Measurements from ENCODE around the gene ARHGEF4.

ARHGEF4 gene

GRCh38 chr2:130834091-130834930 is 2.4 kb upstream of the ARHGEF4 start:
- DNase-seq (ENCODE audit: low read depth) = no peak

GRCh38 chr2:130834931-130835765 is 1.6 kb upstream of the ARHGEF4 start:
- DNase-seq (ENCODE audit: low read depth) = no peak

GRCh38 chr2:130835766-130836015 is 1.0 kb upstream of the ARHGEF4 start:
- no peak for DNase-seq (ENCODE audit: low read depth)

GRCh38 chr2:130837175-130837810 is 579 bp downstream of the ARHGEF4 start:
- DNase-seq (ENCODE audit: low read depth) = no peak

- no peak for DNase-seq (ENCODE audit: low read depth)
Measured at GRCh38 chr2:130837811-130838565, 1.3 kb downstream of the ARHGEF4 start.

GRCh38 chr2:130839011-130839780 is 2.5 kb downstream of the ARHGEF4 start:
- no peak for DNase-seq (ENCODE audit: low read depth)

- no peak for DNase-seq (ENCODE audit: low read depth)
Measured at GRCh38 chr2:130840506-130840905, 3.8 kb downstream of the ARHGEF4 start.

- no peak for DNase-seq (ENCODE audit: low read depth)
Measured at GRCh38 chr2:130841741-130842365, 5.1 kb downstream of the ARHGEF4 start.

- no peak for DNase-seq (ENCODE audit: low read depth)
Measured at GRCh38 chr2:130842770-130843169, 6.1 kb downstream of the ARHGEF4 start.

- DNase-seq (ENCODE audit: low read depth) = no peak
Measured at GRCh38 chr2:130843321-130843985, 6.7 kb downstream of the ARHGEF4 start.

GRCh38 chr2:130844161-130844560 is 7.4 kb downstream of the ARHGEF4 start:
- no peak for DNase-seq (ENCODE audit: low read depth)

- no peak for DNase-seq (ENCODE audit: low read depth)
Measured at GRCh38 chr2:130845505-130846085, 8.9 kb downstream of the ARHGEF4 start.

GRCh38 chr2:130846233-130846632 is 9.5 kb downstream of the ARHGEF4 start:
- DNase-seq (ENCODE audit: low read depth) = no peak

GRCh38 chr2:130846686-130847375 is 10.1 kb downstream of the ARHGEF4 start:
- no peak for DNase-seq (ENCODE audit: low read depth)

- no peak for DNase-seq (ENCODE audit: low read depth)
Measured at GRCh38 chr2:130847776-130848525, 11.2 kb downstream of the ARHGEF4 start.

GRCh38 chr2:130848526-130849210 is 12.0 kb downstream of the ARHGEF4 start:
- DNase-seq (ENCODE audit: low read depth) = no peak

- no peak for DNase-seq (ENCODE audit: low read depth)
Measured at GRCh38 chr2:130849896-130850787, 13.4 kb downstream of the ARHGEF4 start.
